ENCODE measurements around the gene MLANA. TPM values are rescaled to one million over a fixed set of nuclear protein-coding genes. Genes with fewer than 3 reads are reported as not detected.

Gene MLANA
- total RNA-seq, 6 experiments from 2014 or later, result not detected

DNA sequence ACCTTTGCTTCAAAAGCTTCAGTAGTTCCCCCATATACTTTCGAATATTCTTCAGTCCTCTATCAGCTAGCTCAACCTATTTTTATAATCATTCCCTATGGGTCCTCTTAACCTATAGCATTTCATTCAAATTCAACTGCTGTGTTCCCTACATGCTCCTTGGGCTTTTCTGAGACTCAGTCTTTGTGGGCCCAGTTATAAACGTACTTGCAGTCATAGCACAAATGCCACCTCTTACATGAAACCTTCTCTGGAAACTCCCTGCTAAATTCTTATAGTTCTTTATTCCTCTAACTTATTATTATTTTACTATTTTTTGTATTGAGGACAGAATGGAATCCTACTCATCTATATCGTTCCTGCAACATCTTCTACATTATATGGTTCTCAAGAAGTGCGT, 24.7 kb downstream of the MLANA start:
- H3K27me3 Mint-ChIP-seq (ENCODE audit: insufficient read depth), result no peaks in the 10 kb centered on the region
- DNase-seq, result no peak
- H3K9me3 Mint-ChIP-seq, result no peaks in the 10 kb centered on the region
- H3K36me3 Mint-ChIP-seq (ENCODE audit: low read depth), result peaks cover 12% of the 10 kb centered on the region
- H3K4me3 Mint-ChIP-seq, result no peak overlapping the region
- TF ChIP-seq, protein P1, sequence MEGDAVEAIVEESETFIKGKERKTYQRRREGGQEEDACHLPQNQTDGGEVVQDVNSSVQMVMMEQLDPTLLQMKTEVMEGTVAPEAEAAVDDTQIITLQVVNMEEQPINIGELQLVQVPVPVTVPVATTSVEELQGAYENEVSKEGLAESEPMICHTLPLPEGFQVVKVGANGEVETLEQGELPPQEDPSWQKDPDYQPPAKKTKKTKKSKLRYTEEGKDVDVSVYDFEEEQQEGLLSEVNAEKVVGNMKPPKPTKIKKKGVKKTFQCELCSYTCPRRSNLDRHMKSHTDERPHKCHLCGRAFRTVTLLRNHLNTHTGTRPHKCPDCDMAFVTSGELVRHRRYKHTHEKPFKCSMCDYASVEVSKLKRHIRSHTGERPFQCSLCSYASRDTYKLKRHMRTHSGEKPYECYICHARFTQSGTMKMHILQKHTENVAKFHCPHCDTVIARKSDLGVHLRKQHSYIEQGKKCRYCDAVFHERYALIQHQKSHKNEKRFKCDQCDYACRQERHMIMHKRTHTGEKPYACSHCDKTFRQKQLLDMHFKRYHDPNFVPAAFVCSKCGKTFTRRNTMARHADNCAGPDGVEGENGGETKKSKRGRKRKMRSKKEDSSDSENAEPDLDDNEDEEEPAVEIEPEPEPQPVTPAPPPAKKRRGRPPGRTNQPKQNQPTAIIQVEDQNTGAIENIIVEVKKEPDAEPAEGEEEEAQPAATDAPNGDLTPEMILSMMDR (IDR thresholded peaks at IDR 0.05), result no peak
- no peak overlapping the region for H3K27ac Mint-ChIP-seq
- H3K4me1 Mint-ChIP-seq (ENCODE audit: low read depth), result peaks cover 11% of the 10 kb centered on the region

DNA sequence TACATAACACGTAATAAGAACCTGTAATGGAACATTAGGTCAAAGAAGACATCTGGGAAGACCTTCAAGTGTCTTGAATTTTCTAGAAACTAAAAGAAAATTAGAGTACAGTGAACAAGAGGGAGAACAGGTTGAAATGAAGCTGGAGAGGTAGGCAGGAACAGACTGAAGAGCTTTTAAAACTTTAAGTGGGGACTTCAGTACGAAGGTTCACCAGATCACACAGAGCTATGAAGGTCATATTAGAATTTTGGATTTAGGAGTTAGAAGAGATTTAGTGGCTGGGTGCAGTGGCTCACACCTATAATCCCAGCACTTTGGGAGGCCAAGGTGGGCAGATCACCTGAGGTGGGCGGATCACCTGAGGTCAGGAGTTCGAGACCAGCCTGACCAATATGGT, 26.6 kb downstream of the MLANA start:
- no peak overlapping the region for H3K27ac Mint-ChIP-seq
- TF ChIP-seq, protein P1 (IDR thresholded peaks at IDR 0.05), result no peak
- H3K4me1 Mint-ChIP-seq (ENCODE audit: low read depth), result peaks cover 19% of the 10 kb centered on the region
- no peaks in the 10 kb centered on the region for H3K27me3 Mint-ChIP-seq (ENCODE audit: insufficient read depth)
- no peak for DNase-seq
- H3K9me3 Mint-ChIP-seq, result no peaks in the 10 kb centered on the region
- H3K36me3 Mint-ChIP-seq (ENCODE audit: low read depth), result peaks cover 25% of the 10 kb centered on the region
- no peak overlapping the region for H3K4me3 Mint-ChIP-seq

DNA sequence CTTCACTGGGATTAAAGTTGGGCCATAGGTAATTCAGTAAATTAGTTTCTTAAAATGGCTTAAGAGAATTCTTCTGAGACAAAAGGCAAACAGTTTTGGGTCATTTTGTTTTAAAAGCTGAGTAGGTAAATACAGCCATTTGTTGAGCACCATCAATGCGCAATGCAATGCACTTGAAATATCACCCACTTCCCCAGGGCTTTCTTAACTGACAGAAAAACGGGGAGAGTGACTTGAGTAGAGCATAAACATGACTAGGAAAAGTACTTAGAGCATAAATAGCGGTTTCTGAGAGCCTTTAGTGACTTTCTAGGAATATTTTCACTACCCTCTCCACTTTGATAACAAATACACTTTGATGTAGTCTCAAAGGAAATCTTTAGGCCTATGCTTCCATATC, 27.2 kb downstream of the MLANA start:
- no peaks in the 10 kb centered on the region for H3K9me3 Mint-ChIP-seq
- H3K4me1 Mint-ChIP-seq (ENCODE audit: low read depth), result peaks cover 19% of the 10 kb centered on the region
- TF ChIP-seq, protein P1 (IDR thresholded peaks at IDR 0.05), result no peak
- no peak overlapping the region for H3K4me3 Mint-ChIP-seq
- H3K36me3 Mint-ChIP-seq (ENCODE audit: low read depth), result peaks cover 31% of the 10 kb centered on the region
- DNase-seq, result no peak
- H3K27ac Mint-ChIP-seq, result no peak overlapping the region
- no peaks in the 10 kb centered on the region for H3K27me3 Mint-ChIP-seq (ENCODE audit: insufficient read depth)

GRCh38 chr9:5918460-5918859, 27.8 kb downstream of the MLANA start:
- peaks cover 35% of the 10 kb centered on the region for H3K36me3 Mint-ChIP-seq (ENCODE audit: low read depth)
- no peak overlapping the region for H3K4me3 Mint-ChIP-seq
- H3K27me3 Mint-ChIP-seq (ENCODE audit: insufficient read depth), result no peaks in the 10 kb centered on the region
- no peaks in the 10 kb centered on the region for H3K9me3 Mint-ChIP-seq
- H3K4me1 Mint-ChIP-seq (ENCODE audit: low read depth), result peaks cover 19% of the 10 kb centered on the region
- DNase-seq, result no peak
- TF ChIP-seq, protein P1 (IDR thresholded peaks at IDR 0.05), result no peak
- no peak overlapping the region for H3K27ac Mint-ChIP-seq

DNA sequence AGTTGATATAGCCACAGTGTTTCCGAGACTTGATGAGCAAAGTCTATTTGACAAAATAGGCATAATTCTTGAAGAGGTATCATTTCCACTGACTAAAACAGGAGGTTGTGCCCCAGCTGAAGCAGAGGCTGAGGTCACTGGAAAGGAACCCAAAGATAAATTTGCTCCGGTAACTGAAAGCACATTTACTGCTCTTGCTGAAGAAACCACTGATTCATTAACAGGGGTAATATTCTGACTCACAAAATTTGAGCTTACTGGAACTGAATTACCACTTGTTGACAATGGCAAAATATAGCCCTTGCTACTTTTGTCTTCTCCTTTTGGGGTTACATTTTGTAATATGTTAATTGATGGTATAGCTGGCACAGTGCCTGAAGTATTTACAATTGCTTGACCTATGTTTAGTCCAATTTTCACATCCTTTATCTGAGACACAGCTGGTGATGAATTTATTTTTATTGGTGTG, 30.2 kb downstream of the MLANA start:
- DNase-seq, result peak; percentile 39
- Mint-ChIP-seq H3K4me3 (no peak overlapping the region), H3K27me3 (ENCODE audit: insufficient read depth) (no peaks in the 10 kb centered on the region), H3K36me3 (ENCODE audit: low read depth) (peaks cover 35% of the 10 kb centered on the region), H3K9me3 (no peaks in the 10 kb centered on the region), H3K4me1 (ENCODE audit: low read depth) (peaks cover 19% of the 10 kb centered on the region), H3K27ac (no peak overlapping the region)
- TF ChIP-seq, protein P1 (IDR thresholded peaks at IDR 0.05), result no peak

DNA sequence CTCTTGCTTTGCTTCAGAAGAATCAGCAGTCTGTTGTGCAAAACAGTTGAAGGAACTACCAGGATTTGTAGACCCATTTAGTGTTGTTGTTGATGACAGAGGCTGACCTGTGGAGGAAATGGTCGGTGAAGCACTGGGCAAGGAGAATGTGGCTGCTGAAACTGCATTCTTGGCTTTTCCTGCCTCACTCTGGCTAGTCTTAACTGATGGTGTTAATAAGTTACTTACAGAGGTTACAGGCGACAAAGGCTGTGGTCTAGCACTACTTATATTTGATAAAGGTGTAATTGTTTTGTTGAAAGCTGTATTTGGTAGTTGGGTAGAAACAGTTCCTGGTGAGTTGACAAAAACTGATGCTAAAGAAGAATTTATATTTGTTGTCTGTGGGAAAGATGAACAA, 31.5 kb downstream of the MLANA start:
- no peak overlapping the region for H3K4me3 Mint-ChIP-seq
- no peak for DNase-seq
- TF ChIP-seq, protein P1 (IDR thresholded peaks at IDR 0.05), result no peak
- no peaks in the 10 kb centered on the region; the same call in 1 of the 2 replicates for H3K27me3 Mint-ChIP-seq (ENCODE audit: insufficient read depth)
- no peak overlapping the region for H3K27ac Mint-ChIP-seq
- H3K4me1 Mint-ChIP-seq (ENCODE audit: low read depth), result peaks cover 19% of the 10 kb centered on the region
- no peaks in the 10 kb centered on the region for H3K9me3 Mint-ChIP-seq
- H3K36me3 Mint-ChIP-seq (ENCODE audit: low read depth), result peaks cover 35% of the 10 kb centered on the region

Data from HFFc6 (cell line).